K562 (cell line): ENCODE results near the gene SLC1A5. TPM values are rescaled to one million over a fixed set of nuclear protein-coding genes. Genes with fewer than 3 reads are reported as not detected.

Source experiments
- ATAC-seq: fragments of 200-7000 bp; cut with Tn5 transposase; 3 replicates; pipeline ENCODE4 v1.9.1; 2020; ENCODE audit warnings: moderate library complexity
- BruUV-seq: library from RNA; stranded (reverse); fragments of 400-500 nt; replicated peaks from 2 replicates; lab custom pipeline; 2021; lab: Mats Ljungman, UMichigan
- CTCF ChIA-PET: fragments of 300-600 bp; formaldehyde crosslinking; extraction: SDS; loops from one replicate; lab custom pipeline; 2021; ENCODE audit warnings: low intra/inter-chr PET ratio; lab: Yijun Ruan, JAX
- POLR2A ChIA-PET: fragments of 300-600, 350-650 bp; sonication (Branson Sonifier 250); formaldehyde crosslinking; extraction: SDS; loops from one replicate; lab custom pipeline; 2021; ENCODE audit warnings: antibody characterized with exemption, inconsistent platforms; lab: Yijun Ruan, JAX
- DNase-seq, 4 experiments: peaks; one replicate each; pipeline versions ENCODE4 v3.0.0 to v3.0.0-alpha.2; 2011 to 2018; ENCODE audit warnings: low spot score in 3 of 4, mixed read lengths in 3 of 4; ENCODE audit errors: extremely low read depth in 1 of 4
- FAIRE-seq: peaks from 2 replicates; lab custom pipeline; 2011; peaks lifted over from hg19 to GRCh38; lab: Jason Lieb, UNC
- H2AFZ ChIP-seq: 2 replicates; pipeline ENCODE4 v1.6.0; 2011; ENCODE audit warnings: low read depth, low read length, control low read depth, inconsistent platforms
- H3K27ac ChIP-seq: fragments of 200-600 bp; 3 replicates; pipeline ENCODE4 v1.8.0; 2011; ENCODE audit warnings: low read depth, mild to moderate bottlenecking, control low read depth, inconsistent platforms, low read length, moderate library complexity, mixed read lengths; ENCODE audit errors: extremely low read depth
- H3K27me3 ChIP-seq, 2 experiments: fragments of 300-600 bp in 1 of 2; 2 replicates in 1 of 2; 3 replicates in 1 of 2; pipeline versions ENCODE4 v1.6.0 to v1.8.0; 2011; ENCODE audit warnings: inconsistent platforms in 2 of 2, low read length in 2 of 2, mild to moderate bottlenecking in 1 of 2, mixed read lengths in 1 of 2, moderate library complexity in 1 of 2; ENCODE audit not compliant: control insufficient read depth in 2 of 2, insufficient read depth in 2 of 2
- H3K36me3 ChIP-seq: fragments of 300-600 bp; 3 replicates; pipeline ENCODE4 v1.8.0; 2011; ENCODE audit warnings: mild to moderate bottlenecking, low read length, inconsistent platforms; ENCODE audit not compliant: control insufficient read depth, insufficient read depth
- H3K4me1 ChIP-seq, 2 experiments: fragments of 200-600 bp in 1 of 2; replicated peaks in 1 of 2; 2 replicates in 1 of 2; 3 replicates in 1 of 2; pipeline versions ENCODE4 v1.5.1 to v1.8.0; 2011; ENCODE audit warnings: inconsistent platforms in 2 of 2, low read length in 2 of 2, mild to moderate bottlenecking in 1 of 2, mixed read lengths in 1 of 2, moderate library complexity in 1 of 2; ENCODE audit not compliant: control insufficient read depth in 2 of 2, insufficient read depth in 2 of 2
- H3K4me2 ChIP-seq: 2 replicates; pipeline ENCODE4 v1.6.1; 2011; ENCODE audit warnings: low read length, control low read depth, inconsistent platforms, mixed read lengths; ENCODE audit not compliant: insufficient read depth
- H3K4me3 ChIP-seq: fragments of 200-600 bp; sonication (generic), shearing (Covaris generic); 2 replicates; pipeline ENCODE4 v1.5.1; 2016; ENCODE audit warnings: control low read depth, inconsistent platforms
- H3K79me2 ChIP-seq: fragments of 200-600 bp; 3 replicates; pipeline ENCODE4 v1.8.0; 2011; ENCODE audit warnings: low read length, inconsistent platforms; ENCODE audit not compliant: control insufficient read depth, insufficient read depth
- H3K9ac ChIP-seq, 2 experiments: 2 replicates each; pipeline versions ENCODE4 v1.6.0 to v1.6.1; 2011; ENCODE audit warnings: low read depth in 2 of 2, low read length in 2 of 2, control low read depth in 1 of 2, inconsistent platforms in 1 of 2, mild to moderate bottlenecking in 1 of 2, mixed read lengths in 1 of 2; ENCODE audit not compliant: insufficient read depth in 1 of 2
- H3K9me1 ChIP-seq: one replicate; pipeline ENCODE4 v1.6.0; 2011; ENCODE audit warnings: inconsistent platforms, mild to moderate bottlenecking, low read length, moderate library complexity; ENCODE audit not compliant: control insufficient read depth, insufficient read depth
- H3K9me3 ChIP-seq: replicated peaks from 2 replicates; pipeline ENCODE4 v1.5.1; 2011; ENCODE audit warnings: low read depth, low read length, inconsistent platforms; ENCODE audit not compliant: control insufficient read depth, insufficient read depth
- H4K20me1 ChIP-seq: replicated peaks from 2 replicates; pipeline ENCODE4 v1.6.1; 2011; ENCODE audit warnings: low read length, inconsistent platforms, mixed read lengths; ENCODE audit not compliant: control insufficient read depth, insufficient read depth
- CBX2 ChIP-seq: fragments of 200-600 bp; sonication (generic); IDR thresholded peaks from one replicate; pipeline ENCODE4 v1.6.1; 2012; ENCODE audit warnings: mild to moderate bottlenecking, low read length, inconsistent platforms; ENCODE audit not compliant: insufficient read depth, poor library complexity, severe bottlenecking
- CXXC5 ChIP-seq: fragments of 250-450 bp; sonication (Bioruptor Pico); IDR thresholded peaks from 2 replicates; pipeline ENCODE4 v1.8.0; 2022; ENCODE audit warnings: inconsistent platforms, mild to moderate bottlenecking, moderate library complexity
- EP400 ChIP-seq: fragments of 450-650 bp; IDR thresholded peaks from 2 replicates; pipeline ENCODE4 v1.6.1; 2017; ENCODE audit warnings: antibody characterized with exemption, mild to moderate bottlenecking, moderate library complexity
- JUND ChIP-seq, 2 experiments: IDR thresholded peaks; 2 replicates in 1 of 2; 3 replicates in 1 of 2; pipeline ENCODE4 v1.6.1; 2011; ENCODE audit warnings: borderline replicate concordance in 2 of 2, low read depth in 2 of 2, low read length in 2 of 2, improper control_type of control experiment in 1 of 2, missing biosample characterization in 1 of 2, missing genetic modification characterization in 1 of 2, missing genetic modification reagents in 1 of 2
- MCM5 ChIP-seq: fragments of 450-650 bp; IDR thresholded peaks from 2 replicates; pipeline ENCODE4 v1.6.1; 2016; ENCODE audit warnings: low read depth
- NCOA2 ChIP-seq, 2 experiments: fragments of 450-650 bp; IDR thresholded peaks; 2 replicates each; pipeline ENCODE4 v1.6.1; 2018; ENCODE audit warnings: mild to moderate bottlenecking in 2 of 2, moderate library complexity in 1 of 2; ENCODE audit not compliant: partially characterized antibody in 2 of 2
- SP1 ChIP-seq: sonication (generic); formaldehyde crosslinking; IDR thresholded peaks from 2 replicates; pipeline ENCODE4 v1.8.1; 2022; ENCODE audit warnings: mild to moderate bottlenecking, missing genetic modification reagents
- SPI1 ChIP-seq: IDR thresholded peaks from 2 replicates; pipeline ENCODE4 v1.6.1; 2011; ENCODE audit warnings: low read depth, low read length, control low read depth, borderline replicate concordance
- ZBTB7A ChIP-seq: IDR thresholded peaks from 2 replicates; pipeline ENCODE4 v1.6.1; 2011; ENCODE audit warnings: low read depth, mild to moderate bottlenecking, low read length, moderate library complexity, borderline replicate concordance; ENCODE audit not compliant: control insufficient read depth
- ZNF24 ChIP-seq: fragments of 450-650 bp; IDR thresholded peaks from 2 replicates; pipeline ENCODE4 v1.6.1; 2016
- ZNF57 ChIP-seq: fragments of 450-650 bp; formaldehyde crosslinking; IDR thresholded peaks from 2 replicates; pipeline ENCODE4 v1.4.0; 2020; ENCODE audit warnings: mild to moderate bottlenecking, moderate library complexity
- ZNF785 ChIP-seq: fragments of 250-450 bp; sonication (Bioruptor Pico); IDR thresholded peaks from 2 replicates; pipeline ENCODE4 v1.4.0; 2020; ENCODE audit warnings: mild to moderate bottlenecking
- WGBS: fragments of 100-300 bp; shearing (Covaris generic); methylation state at CpG from one replicate; pipeline ENCODE4 v1.1.6; 2016; ENCODE audit warnings: low coverage, mixed read lengths; ENCODE audit not compliant: insufficient coverage; ENCODE audit errors: missing lambda C conversion rate; 5-methylcytosine and 5-hydroxymethylcytosine counted together
- in situ Hi-C: fragments of 300-500 bp; cut with MboI; formaldehyde crosslinking; loops from 4 replicates; pipeline ENCODE4 v1.15.0; 2018; ENCODE audit warnings: inconsistent platforms, mixed read lengths
- intact Hi-C: fragments of 100-400 bp; cut with micrococcal nuclease; formaldehyde crosslinking; loops from 2 replicates; pipeline ENCODE4 v1.14.2; 2022
- polyA plus RNA-seq, 8 experiments: library from polyadenylated mRNA; depleted of rRNA in 4 of 8; stranded (reverse) in 5 of 8; unstranded in 3 of 8; fragments of >200 nt; fragmentation: Nextera tagmentation in 2 of 8; fragmentation: Illumina TruSeq in 1 of 8; extraction: Ambion mirVana in 2 of 8; extraction: Trizol in 1 of 8; gene quantifications; 2 replicates each; pipeline versions ENCODE4 v1.2.1 to v1.2.3, GENCODE V29; 2011 to 2014; ENCODE audit warnings: inconsistent platforms in 1 of 8, missing spikeins in 1 of 8
- total RNA-seq, 7 experiments: library from RNA; depleted of rRNA in 6 of 7; stranded (reverse); fragments of >200 nt in 6 of 7; fragmentation: Illumina TruSeq in 2 of 7; extraction: Trizol in 2 of 7; gene quantifications; 2 replicates each; pipeline versions ENCODE4 v1.2.1 to v1.2.3, GENCODE V29; 2011 to 2021; ENCODE audit warnings: low replicate concordance in 1 of 7
- TF ChIP-seq, protein P1 (sequence below), 2 experiments: IDR thresholded peaks; 2 replicates each; pipeline ENCODE4 v1.6.1; 2012; ENCODE audit warnings: improper control_type of control experiment in 2 of 2, low read depth in 2 of 2, low read length in 2 of 2, borderline replicate concordance in 1 of 2
- TF ChIP-seq, protein P2 (sequence below): fragments of 450-650 bp; IDR thresholded peaks from 2 replicates; pipeline ENCODE4 v1.6.1; 2018; ENCODE audit warnings: mild to moderate bottlenecking, low read depth; ENCODE audit not compliant: partially characterized antibody
- TF ChIP-seq, protein P3 (sequence below): fragments of 250-450 bp; sonication (Bioruptor Pico); IDR thresholded peaks from 2 replicates; pipeline ENCODE4 v1.5.1; 2021; ENCODE audit warnings: mild to moderate bottlenecking

SLC1A5 gene
- total and polyA plus RNA-seq, 9 of the 15 experiments (the other 6 are each of a cell fraction or from before 2014, with no cell fraction given) = 31.2 to 417 (median 134) TPM

DNA sequence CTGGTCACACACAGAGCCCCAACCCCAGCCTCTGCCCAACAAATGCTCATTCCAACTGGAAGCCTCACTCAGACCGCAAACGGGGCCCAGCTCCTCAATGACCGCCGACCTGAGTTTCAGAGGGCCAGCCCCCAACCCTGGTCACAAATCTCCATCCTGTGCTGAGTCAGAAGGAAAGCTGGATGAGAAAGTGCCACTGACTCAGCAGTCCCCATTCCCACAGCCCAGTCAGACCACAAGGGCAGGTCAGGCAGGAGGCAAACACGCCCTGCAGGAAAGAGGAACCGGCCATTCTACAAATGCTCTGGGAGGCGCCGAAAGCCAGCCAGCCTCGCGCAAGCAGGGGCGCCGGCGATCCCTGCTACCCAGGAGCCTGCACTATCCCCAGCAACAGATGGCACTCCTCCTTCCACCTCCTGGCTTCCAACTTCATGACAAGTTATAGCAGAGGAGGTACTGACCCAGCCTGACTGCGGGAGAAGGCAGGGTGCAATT, 57.3 kb downstream of the SLC1A5 start:
- no TSS peak for BruUV-seq
- no peak overlapping the region for H2AFZ ChIP-seq
- peaks cover 37% of the 10 kb centered on the region for H4K20me1 ChIP-seq
- H3K4me2 ChIP-seq = peak overlapping the region; percentile 68
- peak overlapping the region; percentile 75 for H3K27ac ChIP-seq
- H3K9me3 ChIP-seq = no peaks in the 10 kb centered on the region
- H3K27me3 ChIP-seq = no peaks in the 10 kb centered on the region
- intact Hi-C loops = no loop called here
- peak; percentile 71 to 87 (median 78) for DNase-seq
- H3K79me2 ChIP-seq = peaks cover 67% of the 10 kb centered on the region
- H3K4me3 ChIP-seq = no peak overlapping the region
- FAIRE-seq = peak; percentile 96
- in situ Hi-C loops = no loop called here
- peaks cover 96% of the 10 kb centered on the region for H3K36me3 ChIP-seq
- POLR2A ChIA-PET = interaction anchor here (0.6 to 2.0 kb wide), 9 partner anchors 8 to 384 kb away, joined by 3 to 12 read pairs (median 5); no protein-coding TSS in a partner anchor
- WGBS = 12% methylated on average over 14 of the region's 14 CpGs
- H3K9me1 ChIP-seq = peaks cover 8% of the 10 kb centered on the region
- H3K9ac ChIP-seq = peak overlapping the region; percentile 16 to 67; a peak in 3 of 4 replicates
- peak; percentile 87 for ATAC-seq
- H3K4me1 ChIP-seq = peaks cover 27 to 66% of the 10 kb centered on the region in 2 experiments
- CTCF ChIA-PET = no interaction called here
- no peak for TF ChIP-seq CBX2
- peak; percentile 83 for TF ChIP-seq JUND (IDR thresholded peaks at IDR 0.05; ENCODE audit: borderline replicate concordance, low read depth, low read length)
- TF ChIP-seq JUND (tag; IDR thresholded peaks at IDR 0.05; ENCODE audit: borderline replicate concordance, low read depth, low read length) = peak; percentile 82; the same call in 1 of the 3 replicates
- TF ChIP-seq, protein P1, sequence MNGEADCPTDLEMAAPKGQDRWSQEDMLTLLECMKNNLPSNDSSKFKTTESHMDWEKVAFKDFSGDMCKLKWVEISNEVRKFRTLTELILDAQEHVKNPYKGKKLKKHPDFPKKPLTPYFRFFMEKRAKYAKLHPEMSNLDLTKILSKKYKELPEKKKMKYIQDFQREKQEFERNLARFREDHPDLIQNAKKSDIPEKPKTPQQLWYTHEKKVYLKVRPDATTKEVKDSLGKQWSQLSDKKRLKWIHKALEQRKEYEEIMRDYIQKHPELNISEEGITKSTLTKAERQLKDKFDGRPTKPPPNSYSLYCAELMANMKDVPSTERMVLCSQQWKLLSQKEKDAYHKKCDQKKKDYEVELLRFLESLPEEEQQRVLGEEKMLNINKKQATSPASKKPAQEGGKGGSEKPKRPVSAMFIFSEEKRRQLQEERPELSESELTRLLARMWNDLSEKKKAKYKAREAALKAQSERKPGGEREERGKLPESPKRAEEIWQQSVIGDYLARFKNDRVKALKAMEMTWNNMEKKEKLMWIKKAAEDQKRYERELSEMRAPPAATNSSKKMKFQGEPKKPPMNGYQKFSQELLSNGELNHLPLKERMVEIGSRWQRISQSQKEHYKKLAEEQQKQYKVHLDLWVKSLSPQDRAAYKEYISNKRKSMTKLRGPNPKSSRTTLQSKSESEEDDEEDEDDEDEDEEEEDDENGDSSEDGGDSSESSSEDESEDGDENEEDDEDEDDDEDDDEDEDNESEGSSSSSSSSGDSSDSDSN (IDR thresholded peaks at IDR 0.05; ENCODE audit: borderline replicate concordance in 1 of 2, low read depth in 2 of 2, low read length in 2 of 2) = peak in 1 of 2 experiments; percentile 88; a peak in 2 of 4 replicates
- no peak for TF ChIP-seq MCM5
- no peak for TF ChIP-seq ZNF785
- no peak for TF ChIP-seq ZNF24
- 0 out of 2 replicates have a peak, but pooled peaks have one; percentile 12 for TF ChIP-seq CXXC5 (CRISPR knock-in tag)
- 0 out of 2 replicates have a peak, but pooled peaks have one; percentile 46 for TF ChIP-seq SP1
- TF ChIP-seq ZNF57 = no peak
- TF ChIP-seq NCOA2 (IDR thresholded peaks at IDR 0.05; ENCODE audit: partially characterized antibody in 2 of 2) = no peak
- TF ChIP-seq, protein P2, sequence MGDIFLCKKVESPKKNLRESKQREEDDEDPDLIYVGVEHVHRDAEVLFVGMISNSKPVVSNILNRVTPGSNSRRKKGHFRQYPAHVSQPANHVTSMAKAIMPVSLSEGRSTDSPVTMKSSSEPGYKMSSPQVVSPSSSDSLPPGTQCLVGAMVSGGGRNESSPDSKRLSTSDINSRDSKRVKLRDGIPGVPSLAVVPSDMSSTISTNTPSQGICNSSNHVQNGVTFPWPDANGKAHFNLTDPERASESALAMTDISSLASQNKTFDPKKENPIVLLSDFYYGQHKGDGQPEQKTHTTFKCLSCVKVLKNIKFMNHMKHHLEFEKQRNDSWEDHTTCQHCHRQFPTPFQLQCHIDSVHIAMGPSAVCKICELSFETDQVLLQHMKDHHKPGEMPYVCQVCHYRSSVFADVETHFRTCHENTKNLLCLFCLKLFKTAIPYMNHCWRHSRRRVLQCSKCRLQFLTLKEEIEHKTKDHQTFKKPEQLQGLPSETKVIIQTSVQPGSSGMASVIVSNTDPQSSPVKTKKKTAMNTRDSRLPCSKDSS = no peak
- no peak for TF ChIP-seq EP400
- peak; percentile 31; the same call in 1 of the 2 replicates for TF ChIP-seq ZBTB7A
- peak; percentile 98 for TF ChIP-seq SPI1
- TF ChIP-seq, protein P3, sequence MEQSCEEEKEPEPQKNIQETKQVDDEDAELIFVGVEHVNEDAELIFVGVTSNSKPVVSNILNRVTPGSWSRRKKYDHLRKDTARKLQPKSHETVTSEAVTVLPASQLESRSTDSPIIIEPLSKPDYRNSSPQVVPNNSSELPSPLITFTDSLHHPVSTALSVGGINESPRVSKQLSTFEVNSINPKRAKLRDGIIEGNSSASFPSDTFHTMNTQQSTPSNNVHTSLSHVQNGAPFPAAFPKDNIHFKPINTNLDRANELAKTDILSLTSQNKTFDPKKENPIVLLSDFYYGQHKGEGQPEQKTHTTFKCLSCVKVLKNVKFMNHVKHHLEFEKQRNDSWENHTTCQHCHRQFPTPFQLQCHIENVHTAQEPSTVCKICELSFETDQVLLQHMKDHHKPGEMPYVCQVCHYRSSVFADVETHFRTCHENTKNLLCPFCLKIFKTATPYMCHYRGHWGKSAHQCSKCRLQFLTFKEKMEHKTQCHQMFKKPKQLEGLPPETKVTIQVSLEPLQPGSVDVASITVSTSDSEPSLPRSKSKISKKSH (CRISPR knock-in tag) = no peak
